ENCODE measurements around the gene CLEC4A.

DNA sequence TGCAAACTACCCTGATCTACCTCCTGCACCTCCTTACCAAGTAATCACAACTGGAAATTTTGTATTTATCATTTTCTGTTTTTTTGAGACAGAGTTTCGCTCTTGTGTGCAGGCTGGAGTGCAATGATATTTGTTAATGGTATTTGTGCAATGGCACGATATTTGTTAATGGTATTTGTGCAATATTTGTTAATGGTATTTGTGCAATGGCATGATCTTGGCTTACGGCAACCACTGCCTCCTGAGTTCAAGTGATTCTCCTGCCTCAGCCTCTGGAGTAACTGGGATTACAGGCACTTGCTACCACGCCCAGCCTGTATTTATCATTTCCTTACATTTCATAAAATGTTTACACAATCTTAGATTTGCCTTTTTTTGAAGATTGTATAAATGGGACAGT is 47.1 kb upstream of the CLEC4A start:
- TF ChIP-seq, protein P1, sequence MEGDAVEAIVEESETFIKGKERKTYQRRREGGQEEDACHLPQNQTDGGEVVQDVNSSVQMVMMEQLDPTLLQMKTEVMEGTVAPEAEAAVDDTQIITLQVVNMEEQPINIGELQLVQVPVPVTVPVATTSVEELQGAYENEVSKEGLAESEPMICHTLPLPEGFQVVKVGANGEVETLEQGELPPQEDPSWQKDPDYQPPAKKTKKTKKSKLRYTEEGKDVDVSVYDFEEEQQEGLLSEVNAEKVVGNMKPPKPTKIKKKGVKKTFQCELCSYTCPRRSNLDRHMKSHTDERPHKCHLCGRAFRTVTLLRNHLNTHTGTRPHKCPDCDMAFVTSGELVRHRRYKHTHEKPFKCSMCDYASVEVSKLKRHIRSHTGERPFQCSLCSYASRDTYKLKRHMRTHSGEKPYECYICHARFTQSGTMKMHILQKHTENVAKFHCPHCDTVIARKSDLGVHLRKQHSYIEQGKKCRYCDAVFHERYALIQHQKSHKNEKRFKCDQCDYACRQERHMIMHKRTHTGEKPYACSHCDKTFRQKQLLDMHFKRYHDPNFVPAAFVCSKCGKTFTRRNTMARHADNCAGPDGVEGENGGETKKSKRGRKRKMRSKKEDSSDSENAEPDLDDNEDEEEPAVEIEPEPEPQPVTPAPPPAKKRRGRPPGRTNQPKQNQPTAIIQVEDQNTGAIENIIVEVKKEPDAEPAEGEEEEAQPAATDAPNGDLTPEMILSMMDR (IDR thresholded peaks at IDR 0.05): no peak
- no peak for TF ChIP-seq POLR2A (IDR thresholded peaks at IDR 0.05)
- TF ChIP-seq POLR2AphosphoS5 (IDR thresholded peaks at IDR 0.05): no peak
- no peak for TF ChIP-seq EP300 (IDR thresholded peaks at IDR 0.05)

Data from sigmoid colon (tissue), 4 donors.